Measurements from ENCODE around the gene ICOSLG.
"Not testable (repeated sequence)": the region's sequence is repeated elsewhere in the genome, so short reads cannot be mapped to it uniquely, and the experiment has no call there.

The ICOSLG gene

DNA sequence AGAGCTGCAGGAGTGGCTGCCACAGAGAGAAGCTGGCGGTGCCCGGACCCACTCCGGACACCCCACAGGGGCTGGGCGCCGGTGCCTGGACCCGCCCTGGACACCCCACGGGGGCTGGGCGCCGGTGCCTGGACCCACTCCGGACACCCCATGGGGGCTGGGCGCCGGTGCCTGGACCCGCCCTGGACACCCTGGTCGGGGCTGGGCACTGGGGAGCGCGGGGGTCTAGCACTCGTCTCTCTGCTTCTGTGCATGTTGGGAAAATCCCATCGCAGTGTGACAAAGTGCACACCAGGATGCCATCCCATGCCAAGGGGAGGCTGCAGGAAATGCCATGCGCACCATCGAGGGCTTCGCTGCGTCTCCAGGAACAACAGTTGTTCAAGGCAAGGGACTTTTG is 11.2 kb downstream of the ICOSLG start:
- not testable (repeated sequence) for H3K27ac ChIP-seq; DNase-seq (ENCODE audit: low read depth, low spot score)

- not testable (repeated sequence) for DNase-seq (ENCODE audit: low read depth, low spot score); H3K27ac ChIP-seq
Observed at GRCh38 chr21:44228109-44228508, 12.6 kb downstream of the ICOSLG start.

DNA sequence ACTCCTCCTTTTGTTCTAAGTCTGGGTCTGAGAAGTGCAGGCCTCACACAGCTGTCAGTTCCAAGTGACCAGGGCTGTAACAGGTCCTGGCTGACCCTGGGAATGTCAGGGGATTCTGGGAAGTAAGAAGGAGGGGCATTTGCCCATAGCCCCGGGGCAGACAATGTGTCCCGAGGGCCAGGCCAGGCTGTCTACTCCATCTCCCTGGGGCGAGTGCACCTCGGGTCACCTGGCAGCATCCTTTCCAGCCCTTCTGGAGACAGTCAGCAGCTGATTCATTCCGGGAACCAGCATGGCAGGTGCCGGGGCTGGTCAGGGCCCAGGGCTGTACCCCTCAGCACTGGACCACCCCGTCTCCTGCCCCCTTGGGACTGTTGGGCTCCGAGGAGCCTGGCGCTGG is 13.1 kb downstream of the ICOSLG start:
- not testable (repeated sequence) for DNase-seq (ENCODE audit: low read depth, low spot score); H3K27ac ChIP-seq

- not testable (repeated sequence) for DNase-seq (ENCODE audit: low read depth, low spot score); H3K27ac ChIP-seq
Observed at GRCh38 chr21:44225605-44226004, 15.1 kb downstream of the ICOSLG start.

DNA sequence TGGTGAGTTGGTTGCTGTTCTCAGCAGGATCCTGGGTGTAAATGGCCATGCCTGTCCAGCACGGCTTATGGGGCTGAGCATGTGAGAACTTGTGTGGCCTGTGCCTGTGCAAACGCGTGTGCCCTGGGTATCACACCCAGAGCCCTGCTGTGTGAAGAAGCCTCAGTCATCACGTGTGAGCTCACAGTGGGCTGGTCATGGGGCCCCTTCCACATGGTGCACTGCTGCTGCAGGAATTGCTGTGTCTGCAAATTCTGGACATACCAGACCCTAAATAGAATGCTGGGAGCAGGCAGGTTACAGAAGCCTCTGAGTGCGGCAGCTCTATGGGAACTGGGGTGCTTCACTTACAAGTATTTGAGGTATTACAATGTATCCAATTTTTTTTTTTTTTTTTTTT is 17.4 kb downstream of the ICOSLG start:
- not testable (repeated sequence) for DNase-seq (ENCODE audit: low read depth, low spot score); H3K27ac ChIP-seq

GRCh38 chr21:44220674-44221073 is 20.1 kb downstream of the ICOSLG start:
- DNase-seq (ENCODE audit: low read depth, low spot score); H3K27ac ChIP-seq: not testable (repeated sequence)

GRCh38 chr21:44218461-44218860 is 22.3 kb downstream of the ICOSLG start:
- not testable (repeated sequence) for DNase-seq (ENCODE audit: low read depth, low spot score)

GRCh38 chr21:44211978-44212377 is 28.8 kb downstream of the ICOSLG start:
- H3K27ac ChIP-seq; DNase-seq (ENCODE audit: low read depth, low spot score): not testable (repeated sequence)

More at GRCh38 chr21:44218461-44218860, 22.3 kb downstream of the ICOSLG start:
- not testable (repeated sequence) for H3K27ac ChIP-seq

- not testable (repeated sequence) for H3K27ac ChIP-seq; DNase-seq (ENCODE audit: low read depth, low spot score)
Observed at GRCh38 chr21:44211574-44211973, 29.2 kb downstream of the ICOSLG start.

- DNase-seq (ENCODE audit: low read depth, low spot score), result not testable (repeated sequence)
Observed at GRCh38 chr21:44207860-44208646, 32.7 kb downstream of the ICOSLG start.

GRCh38 chr21:44206698-44207676 is 33.8 kb downstream of the ICOSLG start:
- not testable (repeated sequence) for H3K27ac ChIP-seq; DNase-seq (ENCODE audit: low read depth, low spot score)

More at GRCh38 chr21:44207860-44208646, 32.7 kb downstream of the ICOSLG start:
- H3K27ac ChIP-seq, result not testable (repeated sequence)

DNA sequence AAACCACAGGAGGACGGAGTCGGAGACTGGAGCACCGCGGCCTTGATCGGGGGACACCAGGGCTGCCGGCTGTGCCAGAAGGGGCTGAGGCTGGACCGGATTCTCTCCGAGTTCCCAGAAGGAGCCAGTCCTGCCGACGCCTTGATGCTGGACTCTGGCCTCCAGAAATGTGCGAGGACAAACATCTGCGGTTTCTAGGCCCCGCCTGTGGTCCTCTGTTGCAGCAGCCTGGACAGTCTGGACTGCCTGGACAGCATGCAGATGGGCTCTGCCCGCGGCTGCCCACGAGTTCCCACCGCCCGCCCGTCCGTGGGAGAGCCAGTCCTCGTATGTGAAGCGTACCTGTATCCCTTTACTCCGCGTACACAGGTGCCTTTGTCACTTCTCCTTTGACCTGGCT is 34.6 kb downstream of the ICOSLG start:
- DNase-seq (ENCODE audit: low read depth, low spot score); H3K27ac ChIP-seq: not testable (repeated sequence)

DNA sequence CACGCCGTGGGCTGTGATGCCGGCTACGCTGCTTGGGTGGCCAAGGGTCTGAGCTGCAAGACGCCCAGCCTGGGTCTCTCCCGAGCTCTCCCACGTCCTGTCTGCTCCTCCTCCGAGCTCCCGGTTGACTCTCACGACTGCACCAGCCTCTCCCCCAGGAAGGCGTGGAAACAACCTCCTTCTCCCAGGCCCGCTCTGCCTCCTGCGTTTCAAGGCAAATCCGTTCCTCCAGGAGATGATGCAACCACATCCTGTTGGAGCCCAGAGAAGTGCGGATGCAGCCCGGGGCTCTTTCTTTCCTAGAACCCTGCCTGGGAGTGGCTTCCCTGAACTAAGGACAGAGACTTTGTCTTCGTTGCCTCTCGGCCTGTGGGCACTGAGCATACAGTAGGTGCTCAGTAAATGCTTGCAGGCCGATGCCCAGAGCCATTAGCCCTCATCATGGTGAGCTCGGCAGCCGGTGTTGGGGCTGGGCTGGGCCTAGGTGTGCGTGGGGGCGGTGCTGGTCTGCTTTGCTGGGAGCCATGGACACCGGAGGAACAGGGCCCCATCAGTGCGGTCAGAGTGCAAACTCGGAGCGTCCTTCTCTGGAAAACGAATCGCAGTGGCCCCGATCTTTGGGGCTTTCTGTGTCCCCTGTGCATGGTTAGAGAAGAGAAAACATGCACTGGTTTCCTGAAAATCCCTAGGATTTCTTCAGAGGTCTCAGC is 38.0 kb downstream of the ICOSLG start:
- DNase-seq (ENCODE audit: low read depth, low spot score); H3K27ac ChIP-seq: not testable (repeated sequence)

DNA sequence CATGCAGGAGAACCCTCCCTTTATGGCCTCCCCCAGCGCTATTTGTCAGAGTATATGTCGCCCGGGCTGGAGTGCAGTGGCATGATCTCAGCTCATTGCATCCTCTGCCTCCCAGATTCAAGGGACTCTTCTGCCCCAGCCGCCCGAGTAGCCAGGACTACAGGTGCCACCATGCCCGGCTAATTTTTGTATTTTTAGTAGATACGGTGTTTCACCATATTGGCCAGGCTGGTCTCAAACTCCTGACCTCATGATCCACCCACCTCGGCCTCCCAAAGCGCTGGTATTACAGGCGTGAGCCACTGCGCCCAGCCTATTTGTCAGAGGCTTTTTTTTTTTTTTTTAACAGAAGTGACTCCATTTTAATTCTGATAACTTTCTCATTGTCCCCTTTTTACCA is 40.7 kb downstream of the ICOSLG start:
- not testable (repeated sequence) for DNase-seq (ENCODE audit: low read depth, low spot score)

GRCh38 chr21:44199448-44199847 is 41.3 kb downstream of the ICOSLG start:
- H3K27ac ChIP-seq, result no peak overlapping the region
- no peak for DNase-seq (ENCODE audit: low read depth, low spot score)

More for the DNA sequence above, 40.7 kb downstream of the ICOSLG start:
- H3K27ac ChIP-seq, result not testable (repeated sequence)

GRCh38 chr21:44197156-44197516 is 43.6 kb downstream of the ICOSLG start:
- not testable (repeated sequence) for H3K27ac ChIP-seq; DNase-seq (ENCODE audit: low read depth, low spot score)

DNA sequence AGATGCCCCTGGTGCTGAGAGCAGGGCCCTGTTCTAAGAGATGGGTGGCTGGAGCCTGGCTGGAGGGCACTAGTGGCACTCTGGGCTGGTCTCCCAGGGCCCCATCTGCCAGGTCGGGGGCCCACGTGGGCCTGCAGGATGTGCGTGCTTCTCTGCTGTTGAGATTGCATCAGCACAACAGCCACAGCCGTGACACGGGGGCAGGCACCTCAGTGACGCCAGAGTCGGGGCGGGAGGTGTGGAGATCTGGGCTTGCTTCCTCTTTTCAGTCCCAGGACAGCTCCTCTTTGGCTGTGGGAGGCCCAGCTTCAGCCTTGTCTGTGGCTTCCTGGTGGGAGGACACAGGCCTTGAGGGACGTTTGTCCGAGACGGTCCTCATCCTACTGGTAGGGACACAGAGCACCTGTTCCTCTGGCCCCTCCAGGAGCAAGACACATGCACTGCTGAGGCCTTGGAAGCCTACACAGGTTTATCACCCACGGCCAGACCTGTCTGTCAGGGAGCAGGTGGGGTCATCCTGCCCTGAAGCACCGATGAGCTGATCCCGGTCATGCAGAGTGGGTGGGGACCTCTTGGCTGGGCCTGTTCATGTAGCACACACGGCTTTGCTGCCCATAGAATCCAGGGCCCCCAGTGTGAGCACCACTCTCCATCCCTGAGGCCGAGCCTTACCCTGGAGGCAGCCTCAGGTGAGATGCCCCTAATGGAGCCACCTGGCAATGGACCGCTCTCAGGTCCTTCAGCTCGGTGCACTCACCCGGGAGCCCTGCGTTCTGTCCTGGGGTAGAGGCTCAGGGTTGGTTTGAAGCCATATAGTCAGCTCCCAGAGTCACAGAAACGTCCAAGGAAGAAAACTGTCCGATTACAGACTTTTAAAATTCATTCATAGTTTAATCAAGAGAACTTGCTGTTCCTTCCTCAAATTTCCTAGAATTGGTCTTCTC is 44.3 kb downstream of the ICOSLG start:
- DNase-seq (ENCODE audit: low read depth, low spot score); H3K27ac ChIP-seq: not testable (repeated sequence)

DNA sequence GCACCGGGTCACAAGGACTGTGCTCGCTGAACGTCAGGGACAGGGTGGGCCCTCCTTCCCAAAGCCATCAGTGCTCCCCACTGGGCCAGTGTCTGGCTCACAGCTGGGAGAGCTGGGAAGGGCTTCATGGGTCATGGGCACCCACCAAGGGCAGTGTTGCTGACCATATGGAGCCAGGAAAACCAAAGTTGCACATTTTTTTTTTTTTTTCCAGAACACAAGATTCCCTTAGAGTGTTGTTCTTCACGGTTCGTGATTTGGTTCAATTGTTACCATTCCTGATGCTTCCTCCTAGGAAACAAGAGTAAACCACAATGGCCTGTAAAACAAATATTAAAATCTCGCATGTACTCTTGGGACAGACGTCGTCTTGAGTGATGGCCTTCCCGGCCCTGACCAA is 45.9 kb downstream of the ICOSLG start:
- not testable (repeated sequence) for H3K27ac ChIP-seq; DNase-seq (ENCODE audit: low read depth, low spot score)

DNA sequence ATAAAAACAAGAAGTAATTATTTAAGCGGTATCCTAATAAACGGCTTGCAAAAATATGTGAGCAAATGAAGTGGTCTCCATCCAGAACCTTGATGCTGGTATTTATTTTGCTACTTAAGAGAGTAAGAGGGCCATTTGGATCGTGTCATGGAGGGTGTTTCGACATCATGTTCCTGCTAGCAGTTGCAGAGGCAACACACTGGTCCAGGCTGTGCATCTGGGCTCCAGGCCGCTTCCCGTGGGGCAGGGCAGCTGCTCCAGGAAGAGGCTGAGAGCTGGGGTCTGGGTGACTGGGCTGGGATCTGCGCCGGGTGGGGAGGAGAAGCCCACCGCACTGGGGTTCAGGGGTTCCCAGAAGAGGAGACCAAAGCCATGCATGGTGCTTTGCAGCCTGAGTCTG is 46.3 kb downstream of the ICOSLG start:
- DNase-seq (ENCODE audit: low read depth, low spot score); H3K27ac ChIP-seq: not testable (repeated sequence)

All from epithelial cell of prostate (primary cell).